Measurements from ENCODE around the gene CLDN11. TPM values are rescaled to one million over a fixed set of nuclear protein-coding genes. Genes with fewer than 3 reads are reported as not detected.

CLDN11 gene
- total and polyA plus RNA-seq, 7 donors: 1.3 to 3.0 (median 2.0) TPM

GRCh38 chr3:170421758-170422157, 3.1 kb downstream of the CLDN11 start:
- no peak for DNase-seq

DNA sequence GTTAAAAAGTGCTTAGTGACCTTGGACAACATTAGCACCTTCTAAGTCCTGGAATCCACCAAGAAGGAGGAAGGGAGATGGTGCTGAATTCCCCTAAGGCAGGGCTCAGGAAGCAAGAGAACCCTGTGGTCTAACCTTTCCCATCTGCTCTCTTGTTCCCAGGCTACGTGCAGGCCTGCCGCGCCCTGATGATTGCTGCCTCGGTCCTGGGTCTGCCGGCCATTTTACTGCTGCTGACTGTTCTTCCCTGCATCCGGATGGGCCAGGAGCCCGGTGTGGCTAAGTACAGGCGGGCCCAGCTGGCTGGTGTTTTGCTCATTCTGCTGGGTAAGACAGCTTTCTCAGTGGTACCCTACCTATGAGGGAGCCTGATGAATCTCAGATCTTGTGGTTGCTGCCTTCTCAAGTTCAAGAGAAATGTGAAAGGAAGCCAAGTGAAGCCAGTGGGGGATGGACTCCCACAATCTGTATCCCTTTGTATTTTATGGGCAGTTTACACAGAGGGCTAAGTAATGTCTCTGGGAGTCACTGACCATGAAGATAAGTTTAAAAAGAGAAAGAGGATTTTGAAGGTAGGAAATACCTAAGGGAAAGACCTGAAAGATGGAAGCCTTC, 4.4 kb downstream of the CLDN11 start:
- H3K36me3 ChIP-seq (ENCODE audit: insufficient read depth in 1 of 2, low read depth in 1 of 2): no peaks in the 10 kb centered on the region
- 76 to 85% (median 83%) methylated on average over 8 of the region's 8 CpGs for WGBS, 3 donors
- peaks cover 0 to 19% (median 7%) of the 10 kb centered on the region in 3 donors for H3K27me3 ChIP-seq (ENCODE audit: insufficient read depth in 3 of 3, low read length in 2 of 3)
- H3K4me1 ChIP-seq: peaks cover 7% of the 10 kb centered on the region
- intact Hi-C loops (cut with DNase I): no loop called here
- DNase-seq (no peak), ATAC-seq (no peak)
- no peak overlapping the region for H3K27ac ChIP-seq
- TF ChIP-seq, protein P1, sequence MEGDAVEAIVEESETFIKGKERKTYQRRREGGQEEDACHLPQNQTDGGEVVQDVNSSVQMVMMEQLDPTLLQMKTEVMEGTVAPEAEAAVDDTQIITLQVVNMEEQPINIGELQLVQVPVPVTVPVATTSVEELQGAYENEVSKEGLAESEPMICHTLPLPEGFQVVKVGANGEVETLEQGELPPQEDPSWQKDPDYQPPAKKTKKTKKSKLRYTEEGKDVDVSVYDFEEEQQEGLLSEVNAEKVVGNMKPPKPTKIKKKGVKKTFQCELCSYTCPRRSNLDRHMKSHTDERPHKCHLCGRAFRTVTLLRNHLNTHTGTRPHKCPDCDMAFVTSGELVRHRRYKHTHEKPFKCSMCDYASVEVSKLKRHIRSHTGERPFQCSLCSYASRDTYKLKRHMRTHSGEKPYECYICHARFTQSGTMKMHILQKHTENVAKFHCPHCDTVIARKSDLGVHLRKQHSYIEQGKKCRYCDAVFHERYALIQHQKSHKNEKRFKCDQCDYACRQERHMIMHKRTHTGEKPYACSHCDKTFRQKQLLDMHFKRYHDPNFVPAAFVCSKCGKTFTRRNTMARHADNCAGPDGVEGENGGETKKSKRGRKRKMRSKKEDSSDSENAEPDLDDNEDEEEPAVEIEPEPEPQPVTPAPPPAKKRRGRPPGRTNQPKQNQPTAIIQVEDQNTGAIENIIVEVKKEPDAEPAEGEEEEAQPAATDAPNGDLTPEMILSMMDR (IDR thresholded peaks at IDR 0.05): no peak
- no peak overlapping the region for H3K4me3 ChIP-seq
- no peaks in the 10 kb centered on the region for H3K9me3 ChIP-seq

More at GRCh38 chr3:170421758-170422157, 3.1 kb downstream of the CLDN11 start:
- WGBS, 3 donors: 79 to 84% (median 80%) methylated on average over 2 of the region's 2 CpGs
- Histone ChIP-seq H3K4me3 (no peak overlapping the region), H3K36me3 (ENCODE audit: insufficient read depth in 1 of 2, low read depth in 1 of 2) (no peaks in the 10 kb centered on the region), H3K27me3 (ENCODE audit: insufficient read depth in 3 of 3, low read length in 2 of 3) (peaks cover 0 to 33% (median 7%) of the 10 kb centered on the region in 3 donors), H3K27ac (no peak overlapping the region), H3K4me1 (peaks cover 9% of the 10 kb centered on the region), H3K9me3 (no peaks in the 10 kb centered on the region)
- TF ChIP-seq, protein P1 (IDR thresholded peaks at IDR 0.05): no peak
- intact Hi-C loops (cut with DNase I): no loop called here
- no peak for ATAC-seq

DNA sequence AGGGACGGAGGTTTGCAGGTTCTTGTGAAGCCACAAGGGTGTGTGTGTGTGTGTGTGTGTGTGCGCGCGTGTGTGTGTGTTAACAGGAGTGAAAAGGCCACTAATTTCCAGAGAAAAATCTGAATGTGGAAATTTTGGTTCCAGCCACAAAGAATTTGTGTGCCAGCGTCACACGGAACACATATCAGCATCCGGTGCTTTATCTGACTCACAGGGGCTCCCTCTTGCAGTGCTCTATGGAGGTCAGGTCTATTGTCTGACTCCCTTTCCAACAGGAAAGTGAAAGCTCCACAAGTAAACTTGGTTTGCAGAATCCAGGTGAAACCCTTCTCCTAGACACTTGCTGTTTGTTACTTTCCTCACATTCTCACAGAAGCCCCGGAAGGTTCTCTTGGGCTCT, 6.2 kb downstream of the CLDN11 start:
- Histone ChIP-seq H3K27ac (no peak overlapping the region), H3K9me3 (no peaks in the 10 kb centered on the region), H3K4me1 (no peaks in the 10 kb centered on the region), H3K4me3 (no peak overlapping the region), H3K36me3 (ENCODE audit: insufficient read depth in 1 of 2, low read depth in 1 of 2) (no peaks in the 10 kb centered on the region), H3K27me3 (ENCODE audit: insufficient read depth in 3 of 3, low read length in 2 of 3) (peaks cover 0 to 3% (median 0%) of the 10 kb centered on the region in 3 donors)
- DNase-seq: no peak
- TF ChIP-seq, protein P1 (IDR thresholded peaks at IDR 0.05): no peak
- intact Hi-C loops (cut with DNase I): no loop called here
- 80 to 84% (median 83%) methylated on average over 8 of the region's 8 CpGs for WGBS, 3 donors
- ATAC-seq: no peak

DNA sequence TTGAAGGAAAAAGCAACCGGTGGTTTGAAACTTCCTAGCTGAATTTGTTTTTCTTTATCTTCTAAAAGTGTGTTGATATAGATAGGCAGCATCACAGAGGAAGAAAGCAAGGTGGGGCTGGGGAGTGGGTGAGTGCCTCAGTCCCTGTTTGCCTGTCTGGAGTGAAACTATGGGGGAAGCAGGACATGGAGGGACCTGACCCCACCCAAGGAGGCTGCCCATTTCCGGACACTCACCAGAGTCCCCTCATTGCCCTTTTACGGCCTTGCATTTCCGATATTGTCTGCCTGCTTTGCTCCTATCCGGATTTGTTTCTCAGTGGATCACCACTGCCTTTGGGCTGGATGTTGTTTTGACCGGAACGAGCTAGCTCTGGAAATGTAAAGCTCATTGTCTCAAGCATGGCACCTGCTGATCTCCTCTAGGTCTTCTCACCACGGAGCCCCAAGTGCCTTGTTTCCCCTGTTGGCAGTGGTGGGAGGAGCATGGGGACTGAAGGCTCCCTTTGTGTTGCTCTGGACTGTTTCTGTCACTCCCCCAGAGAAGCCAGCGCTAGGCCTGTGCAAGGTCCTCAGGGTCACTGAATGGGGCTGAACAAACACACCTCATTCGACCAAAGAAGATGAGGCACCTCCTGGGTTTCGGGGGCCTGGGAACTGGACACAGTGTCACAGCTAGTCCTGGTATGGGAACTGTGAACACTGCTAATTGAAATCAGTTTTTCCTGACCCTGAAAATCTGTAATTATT, 7.0 kb downstream of the CLDN11 start:
- no peaks in the 10 kb centered on the region for H3K27me3 ChIP-seq (ENCODE audit: insufficient read depth in 3 of 3, low read length in 2 of 3)
- WGBS, 3 donors: 54 to 62% (median 55%) methylated on average over 11 of the region's 11 CpGs
- H3K27ac ChIP-seq: no peak overlapping the region
- H3K4me3 ChIP-seq: no peak overlapping the region
- ATAC-seq: no peak
- no peak for DNase-seq
- no peaks in the 10 kb centered on the region for H3K4me1 ChIP-seq
- no peaks in the 10 kb centered on the region for H3K36me3 ChIP-seq (ENCODE audit: insufficient read depth in 1 of 2, low read depth in 1 of 2)
- no peaks in the 10 kb centered on the region for H3K9me3 ChIP-seq
- intact Hi-C loops (cut with DNase I): no loop called here
- TF ChIP-seq, protein P1 (IDR thresholded peaks at IDR 0.05): no peak

Data from psoas muscle (tissue), 8 donors.